IMR-90 (cell line): ENCODE results near the gene PSRC1. TPM values are rescaled to one million over a fixed set of nuclear protein-coding genes. Genes with fewer than 3 reads are reported as not detected.

Experiments
- ATAC-seq: fragments of 200-7000 bp; cut with Tn5 transposase; 2 replicates; pipeline ENCODE4 v1.9.1; 2020; ENCODE audit warnings: low read depth, mild to moderate bottlenecking, moderate library complexity
- BruUV-seq: library from RNA; stranded (reverse); fragments of 400-500 nt; replicated peaks from 2 replicates; lab custom pipeline; 2021; lab: Mats Ljungman, UMichigan
- CTCF ChIA-PET: fragments of 300-600 bp; formaldehyde crosslinking; extraction: SDS; loops from one replicate; lab custom pipeline; 2021; ENCODE audit warnings: antibody characterized with exemption; lab: Yijun Ruan, JAX
- POLR2A ChIA-PET: fragments of 300-600 bp; sonication (Branson Sonifier 250); formaldehyde crosslinking; loops from one replicate; lab custom pipeline; 2022; ENCODE audit warnings: antibody characterized with exemption; ENCODE audit not compliant: unreplicated experiment; lab: Charles Lee
- DNase-seq: peaks from one replicate; pipeline ENCODE4 v3.0.0; 2013
- H2AFZ ChIP-seq: replicated peaks from 2 replicates; pipeline ENCODE3; 2013; ENCODE audit warnings: low read length, mild to moderate bottlenecking; ENCODE audit not compliant: poor library complexity
- H2AK5ac ChIP-seq: 2 replicates; pipeline ENCODE4 v1.6.1; 2013; ENCODE audit warnings: low read depth, low read length, inconsistent platforms
- H2AK9ac ChIP-seq: replicated peaks from 2 replicates; pipeline ENCODE3; 2013; ENCODE audit warnings: mild to moderate bottlenecking, low read depth, low read length, moderate library complexity; ENCODE audit not compliant: poor library complexity
- H2BK120ac ChIP-seq: 2 replicates; pipeline ENCODE4 v1.6.1; 2013; ENCODE audit warnings: low read depth, low read length, inconsistent platforms
- H2BK15ac ChIP-seq: 3 replicates; pipeline ENCODE4 v1.6.1; 2013; ENCODE audit warnings: low read depth, low read length, inconsistent platforms
- H2BK20ac ChIP-seq: 2 replicates; pipeline ENCODE4 v1.6.1; 2013; ENCODE audit warnings: low read depth, mild to moderate bottlenecking, inconsistent platforms, low read length, moderate library complexity
- H2BK5ac ChIP-seq: 2 replicates; pipeline ENCODE4 v1.6.1; 2013; ENCODE audit warnings: mild to moderate bottlenecking, low read depth, low read length, inconsistent platforms; ENCODE audit not compliant: poor library complexity, severe bottlenecking
- H3K14ac ChIP-seq: replicated peaks from 2 replicates; pipeline ENCODE4 v1.6.1; 2013; ENCODE audit warnings: low read depth, low read length, inconsistent platforms
- H3K18ac ChIP-seq: 2 replicates; pipeline ENCODE4 v1.6.1; 2013; ENCODE audit warnings: low read depth, low read length, control low read depth
- H3K23ac ChIP-seq: 2 replicates; pipeline ENCODE4 v1.6.1; 2013; ENCODE audit warnings: low read depth, low read length, inconsistent platforms
- H3K27ac ChIP-seq: 2 replicates; pipeline ENCODE4 v1.5.1; 2013; ENCODE audit warnings: mild to moderate bottlenecking, control low read depth, low read length; ENCODE audit not compliant: insufficient read depth
- H3K27me3 ChIP-seq: 2 replicates; pipeline ENCODE4 v1.6.1; 2013; ENCODE audit warnings: low read length; ENCODE audit not compliant: control insufficient read depth, insufficient read depth
- H3K36me3 ChIP-seq: 2 replicates; pipeline ENCODE4 v1.6.1; 2013; ENCODE audit warnings: low read length, mixed read lengths; ENCODE audit not compliant: control insufficient read depth, insufficient read depth
- H3K4ac ChIP-seq: 2 replicates; pipeline ENCODE4 v1.6.1; 2013; ENCODE audit warnings: low read depth, low read length, inconsistent platforms
- H3K4me1 ChIP-seq: 2 replicates; pipeline ENCODE4 v1.6.1; 2013; ENCODE audit warnings: low read length, mixed read lengths; ENCODE audit not compliant: control insufficient read depth, insufficient read depth
- H3K4me2 ChIP-seq: 2 replicates; pipeline ENCODE4 v1.6.1; 2013; ENCODE audit warnings: low read depth, mild to moderate bottlenecking, control low read depth, low read length, moderate library complexity
- H3K4me3 ChIP-seq: 2 replicates; pipeline ENCODE4 v1.5.1; 2013; ENCODE audit warnings: low read depth, mild to moderate bottlenecking, control low read depth, low read length, moderate library complexity; ENCODE audit not compliant: insufficient read depth
- H3K56ac ChIP-seq: 2 replicates; pipeline ENCODE4 v1.6.1; 2013; ENCODE audit warnings: low read length, inconsistent platforms; ENCODE audit not compliant: insufficient read depth; ENCODE audit errors: extremely low read depth
- H3K79me1 ChIP-seq, 2 experiments: 2 replicates each; pipeline ENCODE4 v1.6.1; 2013; ENCODE audit warnings: low read length in 2 of 2, inconsistent platforms in 1 of 2, low read depth in 1 of 2
- H3K9ac ChIP-seq: 2 replicates; pipeline ENCODE4 v1.6.1; 2013; ENCODE audit warnings: low read depth, low read length, control low read depth
- H3K9me1 ChIP-seq: 2 replicates; pipeline ENCODE4 v1.6.1; 2013; ENCODE audit warnings: low read length, inconsistent platforms; ENCODE audit not compliant: insufficient read depth
- H3K9me3 ChIP-seq: 2 replicates; pipeline ENCODE4 v1.6.1; 2013; ENCODE audit warnings: low read length; ENCODE audit not compliant: control insufficient read depth, insufficient read depth
- H4K20me1 ChIP-seq: 2 replicates; pipeline ENCODE4 v1.6.1; 2013; ENCODE audit warnings: low read length, inconsistent platforms; ENCODE audit not compliant: insufficient read depth
- H4K5ac ChIP-seq: 2 replicates; pipeline ENCODE4 v1.6.1; 2013; ENCODE audit warnings: mild to moderate bottlenecking, low read depth, low read length, control low read depth
- H4K8ac ChIP-seq, 2 experiments: 2 replicates each; pipeline ENCODE4 v1.6.1; 2013; ENCODE audit warnings: low read depth in 2 of 2, low read length in 2 of 2, control low read depth in 1 of 2, inconsistent platforms in 1 of 2
- H4K91ac ChIP-seq: 2 replicates; pipeline ENCODE4 v1.6.1; 2013; ENCODE audit warnings: low read depth, low read length, inconsistent platforms; ENCODE audit not compliant: insufficient read depth
- BHLHE40 ChIP-seq: fragments of 150-350 bp; IDR thresholded peaks from 2 replicates; pipeline ENCODE4 v1.6.1; 2016; ENCODE audit warnings: mild to moderate bottlenecking, low read depth, low read length
- CEBPB ChIP-seq: IDR thresholded peaks from 2 replicates; pipeline ENCODE4 v1.6.1; 2012; ENCODE audit warnings: low read depth, low read length, improper control_type of control experiment
- CHD1 ChIP-seq: IDR thresholded peaks from 2 replicates; pipeline ENCODE4 v1.6.1; 2012; ENCODE audit warnings: low read depth, low read length, improper control_type of control experiment
- CTCF ChIP-seq: conservative IDR thresholded peaks from 2 replicates; pipeline ENCODE4 v1.5.1; 2012; ENCODE audit warnings: mild to moderate bottlenecking, low read depth, low read length, improper control_type of control experiment
- ELK1 ChIP-seq: fragments of 150-350 bp; IDR thresholded peaks from 2 replicates; pipeline ENCODE4 v1.6.1; 2016; ENCODE audit warnings: low read depth, mild to moderate bottlenecking, low read length, moderate library complexity, borderline replicate concordance
- MAFK ChIP-seq: IDR thresholded peaks from 2 replicates; pipeline ENCODE4 v1.6.1; 2012; ENCODE audit warnings: low read depth, low read length, improper control_type of control experiment
- MAZ ChIP-seq: IDR thresholded peaks from 2 replicates; pipeline ENCODE4 v1.6.1; 2012; ENCODE audit warnings: low read depth, mild to moderate bottlenecking, low read length, improper control_type of control experiment, moderate library complexity, borderline replicate concordance
- MXI1 ChIP-seq: IDR thresholded peaks from 2 replicates; pipeline ENCODE4 v1.6.1; 2012; ENCODE audit warnings: low read depth, mild to moderate bottlenecking, low read length, moderate library complexity, borderline replicate concordance
- NFE2L2 ChIP-seq: fragments of 150-350 bp; IDR thresholded peaks from 2 replicates; pipeline ENCODE4 v1.6.1; 2016; ENCODE audit warnings: low read depth, mild to moderate bottlenecking, low read length
- POLR2A ChIP-seq: IDR thresholded peaks from 2 replicates; pipeline ENCODE4 v1.6.1; 2012; ENCODE audit warnings: mild to moderate bottlenecking, low read depth, low read length
- RAD21 ChIP-seq: IDR thresholded peaks from 2 replicates; pipeline ENCODE4 v1.6.1; 2012; ENCODE audit warnings: low read length, improper control_type of control experiment
- RCOR1 ChIP-seq: IDR thresholded peaks from 2 replicates; pipeline ENCODE4 v1.6.1; 2012; ENCODE audit warnings: mild to moderate bottlenecking, low read length, improper control_type of control experiment; ENCODE audit not compliant: insufficient replicate concordance
- RFX5 ChIP-seq: IDR thresholded peaks from 2 replicates; pipeline ENCODE4 v1.8.0; 2012; ENCODE audit warnings: low read depth, mild to moderate bottlenecking, low read length, moderate library complexity
- USF2 ChIP-seq: fragments of 150-350 bp; IDR thresholded peaks from 2 replicates; pipeline ENCODE4 v1.6.1; 2017; ENCODE audit warnings: mild to moderate bottlenecking, antibody characterized with exemption, low read length, low read depth
- WGBS, 2 experiments: methylation state at CpG; one replicate each; pipeline versions ENCODE4 v1.1.5 to v1.1.7; 2013; ENCODE audit warnings: missing lambda C conversion rate in 2 of 2; ENCODE audit not compliant: insufficient read length in 1 of 2; ENCODE audit errors: extremely low coverage in 2 of 2; 5-methylcytosine and 5-hydroxymethylcytosine counted together
- dilution Hi-C: fragments of 300-500 bp; cut with HindIII; formaldehyde crosslinking; loops from one replicate; pipeline ENCODE4 v1.14.3; 2018; ENCODE audit warnings: low sequenced_read_pairs; ENCODE audit not compliant: unreplicated experiment
- in situ Hi-C: fragments of 300-500 bp; cut with MboI; formaldehyde crosslinking; loops from 3 replicates; pipeline ENCODE4 v1.14.3; 2019; ENCODE audit warnings: low sequenced_read_pairs, inconsistent platforms, mixed read lengths
- intact Hi-C: fragments of 100-400 bp; cut with micrococcal nuclease; formaldehyde crosslinking; loops from 2 replicates; pipeline ENCODE4 v1.10.0; 2022
- polyA plus RNA-seq, 3 experiments: library from polyadenylated mRNA; depleted of rRNA; stranded (reverse); fragments of >200 nt; gene quantifications; 2 replicates each; pipeline ENCODE4 v1.2.3, GENCODE V29; 2012; ENCODE audit warnings: low replicate concordance in 1 of 3
- total RNA-seq: library from RNA; depleted of rRNA; stranded (reverse); fragments of >200 nt; gene quantifications from 2 replicates; pipeline ENCODE4 v1.2.3, GENCODE V29; 2012

The PSRC1 gene
- total and polyA plus RNA-seq, 2 of the 4 experiments (the other 2 are of a cell fraction) = 34.6 to 40.3 TPM

GRCh38 chr1:109259674-109260557 lies 23.0 kb downstream of the PSRC1 start:
- Histone ChIP-seq H3K36me3 (no peaks in the 10 kb centered on the region), H4K5ac (no peak overlapping the region), H3K4me1 (no peaks in the 10 kb centered on the region), H3K27ac (no peak overlapping the region), H3K18ac (no peak overlapping the region), H2AK5ac (no peak overlapping the region), H2BK20ac (no peak overlapping the region), H4K20me1 (no peaks in the 10 kb centered on the region), H3K4me3 (no peak overlapping the region), H3K9ac (no peak overlapping the region), H3K79me1 (no peaks in the 10 kb centered on the region), H3K56ac (no peak overlapping the region), H4K8ac (no peak overlapping the region), H3K9me3 (no peaks in the 10 kb centered on the region), H3K14ac (no peak overlapping the region), H2BK15ac (no peak overlapping the region), H2AK9ac (no peak overlapping the region), H4K91ac (no peak overlapping the region), H2AFZ (no peak overlapping the region), H2BK120ac (no peak overlapping the region), H3K4ac (no peak overlapping the region), H3K4me2 (no peak overlapping the region), H2BK5ac (no peak overlapping the region), H3K9me1 (no peaks in the 10 kb centered on the region; the same call in 1 of the 2 replicates), H3K27me3 (no peaks in the 10 kb centered on the region), H3K23ac (no peak overlapping the region)
- CTCF ChIA-PET = interaction anchor here (0.9 kb wide), 1 partner anchor 137 kb away, joined by 3 read pairs; no protein-coding TSS in a partner anchor
- no TSS peak for BruUV-seq
- DNase-seq (no peak), ATAC-seq (no peak)
- 73% methylated on average over 3 of the region's 7 CpGs; no CpG with 5 or more reads in 1 of the 2 experiments for WGBS, 2 experiments
- POLR2A ChIA-PET = no interaction called here
- intact Hi-C loops (loop anchor here (5.0 kb wide), 1 partner anchor 272 kb away; no protein-coding TSS in a partner anchor), dilution Hi-C loops (no loop called here), in situ Hi-C loops (loop anchor here (10.0 kb wide), 1 partner anchor 275 kb away; the partner anchor contains the start of gene GPR61)
- TF ChIP-seq MAFK (no peak), ELK1 (no peak), RFX5 (no peak), CTCF (no peak), MAZ (no peak), USF2 (no peak), RAD21 (no peak), CEBPB (no peak), POLR2A (no peak), RCOR1 (no peak), BHLHE40 (no peak), MXI1 (no peak), NFE2L2 (no peak), CHD1 (no peak)
